GM21619 (cell line): ENCODE measurements around the gene DEFB121.
"Not testable (repeated sequence)": the region's sequence is repeated elsewhere in the genome, so short reads cannot be mapped to it uniquely, and the experiment has no call there.

ENCODE experiments used
- ATAC-seq: cut with Tn5 transposase; IDR thresholded peaks from one replicate; pipeline ENCODE4 v1.9.1; 2021; ENCODE audit not compliant: unreplicated experiment

Gene DEFB121, protein sequence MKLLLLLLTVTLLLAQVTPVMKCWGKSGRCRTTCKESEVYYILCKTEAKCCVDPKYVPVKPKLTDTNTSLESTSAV

DNA sequence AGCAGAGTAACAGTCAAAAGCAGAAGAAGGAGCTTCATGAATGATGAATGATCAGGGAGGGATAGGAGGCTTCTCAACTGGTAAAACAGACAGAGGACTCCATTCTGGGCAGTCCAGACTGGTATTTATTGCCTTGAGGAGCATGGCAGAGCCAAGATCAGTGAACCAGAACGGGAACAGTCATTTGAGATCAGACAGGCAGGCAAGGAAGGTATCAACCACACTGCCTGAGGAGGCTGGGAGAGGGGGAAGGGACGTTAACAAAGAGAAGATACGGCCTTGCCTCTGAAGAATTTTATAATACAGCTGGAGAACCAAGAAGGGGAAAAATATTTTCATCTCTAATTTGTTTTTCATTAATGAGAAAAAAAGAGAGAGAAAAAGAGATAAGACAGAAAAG is at the start of gene DEFB121:
TSS of gene DEFB121 (minus strand) at position 101 of the 400 bp plus-strand sequence. CDS start at position 38, 63 bp downstream.
- no peak for ATAC-seq

GRCh38 chr20:31454361-31454760 is 48.3 kb upstream of the DEFB121 start:
- no peak for ATAC-seq

- no peak for ATAC-seq
These were observed 46.6 kb upstream of the DEFB121 start for GRCh38 chr20:31452575-31452974.

GRCh38 chr20:31449511-31450414 is 43.7 kb upstream of the DEFB121 start:
- no peak for ATAC-seq

DNA sequence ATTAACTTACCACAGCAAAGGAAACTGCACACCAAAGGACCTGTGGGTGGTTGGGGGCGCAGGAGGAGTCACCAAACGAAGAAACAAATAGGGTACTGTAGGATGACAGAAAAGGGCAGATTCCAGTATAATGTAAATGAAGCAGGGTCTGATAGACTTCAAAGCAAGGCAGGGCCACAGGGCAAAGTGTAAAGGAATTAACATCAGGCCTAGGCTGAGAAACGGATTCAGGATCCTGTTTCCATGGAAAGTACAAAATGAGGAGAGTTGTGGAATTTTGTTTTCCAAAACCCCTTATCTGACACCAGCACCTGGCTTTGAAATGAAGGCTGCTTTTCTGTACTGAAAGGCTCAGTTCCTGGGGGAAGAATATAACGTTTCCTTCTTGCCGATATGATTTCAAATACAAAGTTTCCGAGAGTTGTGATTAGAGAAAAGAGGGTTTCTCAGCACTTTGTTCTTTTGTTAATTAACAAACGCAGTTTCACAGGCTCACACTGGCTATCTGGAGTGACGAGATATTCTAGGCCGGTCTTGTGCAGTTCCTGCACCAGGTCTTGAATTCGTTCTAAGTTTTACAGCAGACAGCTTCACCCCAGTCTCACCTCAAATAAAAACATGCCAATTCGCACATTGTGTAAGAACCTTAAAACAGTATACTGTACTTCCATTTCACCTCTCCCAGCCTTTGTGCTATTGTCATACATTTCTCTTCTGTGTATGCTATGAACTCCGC is 40.2 kb upstream of the DEFB121 start:
- ATAC-seq: no peak

DNA sequence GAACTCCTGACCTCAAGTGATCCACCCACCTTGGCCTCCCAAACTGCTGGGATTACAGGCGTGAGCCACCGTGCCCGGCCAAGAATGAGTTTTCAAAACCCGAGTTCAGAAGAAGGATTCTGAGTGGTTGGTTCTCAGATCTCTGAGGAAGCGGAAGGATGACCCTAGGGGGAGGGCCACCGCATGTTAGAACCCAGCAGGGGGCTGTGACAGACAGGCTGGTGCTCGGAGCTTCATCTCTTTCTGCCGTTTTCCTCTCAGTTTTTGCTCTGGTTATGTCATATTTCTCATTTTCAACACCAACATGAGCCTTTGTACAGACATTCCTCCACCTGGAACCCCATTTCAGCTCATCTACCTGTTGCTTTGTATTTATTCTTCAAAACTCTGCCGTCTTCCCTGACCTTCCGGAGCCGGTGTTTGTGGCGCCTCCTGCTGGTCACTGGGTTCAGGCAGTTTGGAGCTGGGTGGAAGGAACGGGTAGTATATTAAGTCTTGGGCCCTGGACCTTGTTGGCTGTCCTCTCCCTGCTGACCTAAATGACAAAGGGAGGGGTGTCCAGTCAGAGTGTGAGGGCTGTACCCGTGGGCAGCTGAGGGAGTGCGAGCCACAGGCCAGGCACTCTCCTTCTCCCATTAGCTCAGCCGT is 34.1 kb upstream of the DEFB121 start, which contains the start of gene DEFB123:
TSS of gene DEFB123 (plus strand) at position 621 of the 648 bp plus-strand sequence. CDS start 67 bp downstream, outside the sequence.
- no peak for ATAC-seq

DNA sequence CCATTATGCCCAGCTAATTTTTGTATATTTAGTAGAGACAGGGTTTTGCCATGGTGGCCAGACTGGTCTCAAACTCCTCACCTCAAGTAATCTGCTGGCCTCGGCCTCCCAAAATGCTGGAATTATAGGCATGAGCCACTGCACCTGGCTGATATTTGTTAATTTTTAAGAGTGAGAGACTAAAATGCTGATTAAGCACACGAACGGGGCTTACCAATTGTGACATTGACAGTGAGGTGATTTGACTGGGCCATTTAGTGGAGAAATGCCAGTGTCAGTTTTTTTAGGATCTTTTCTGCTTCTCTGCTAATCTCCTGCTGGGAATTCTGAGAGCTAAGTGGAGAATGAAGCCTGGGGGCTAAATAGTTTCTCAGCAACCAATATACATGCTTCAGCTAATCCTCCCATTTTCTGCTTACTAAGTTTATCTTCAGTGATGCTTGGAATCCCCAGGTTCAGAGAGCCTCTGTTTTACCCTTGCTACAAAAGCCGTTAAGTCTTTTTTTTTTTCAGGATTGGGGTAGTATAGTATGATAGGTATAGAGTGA is 24.6 kb upstream of the DEFB121 start:
- no peak for ATAC-seq

- not testable (repeated sequence) for ATAC-seq
These were observed 21.6 kb upstream of the DEFB121 start for GRCh38 chr20:31427576-31427975.

DNA sequence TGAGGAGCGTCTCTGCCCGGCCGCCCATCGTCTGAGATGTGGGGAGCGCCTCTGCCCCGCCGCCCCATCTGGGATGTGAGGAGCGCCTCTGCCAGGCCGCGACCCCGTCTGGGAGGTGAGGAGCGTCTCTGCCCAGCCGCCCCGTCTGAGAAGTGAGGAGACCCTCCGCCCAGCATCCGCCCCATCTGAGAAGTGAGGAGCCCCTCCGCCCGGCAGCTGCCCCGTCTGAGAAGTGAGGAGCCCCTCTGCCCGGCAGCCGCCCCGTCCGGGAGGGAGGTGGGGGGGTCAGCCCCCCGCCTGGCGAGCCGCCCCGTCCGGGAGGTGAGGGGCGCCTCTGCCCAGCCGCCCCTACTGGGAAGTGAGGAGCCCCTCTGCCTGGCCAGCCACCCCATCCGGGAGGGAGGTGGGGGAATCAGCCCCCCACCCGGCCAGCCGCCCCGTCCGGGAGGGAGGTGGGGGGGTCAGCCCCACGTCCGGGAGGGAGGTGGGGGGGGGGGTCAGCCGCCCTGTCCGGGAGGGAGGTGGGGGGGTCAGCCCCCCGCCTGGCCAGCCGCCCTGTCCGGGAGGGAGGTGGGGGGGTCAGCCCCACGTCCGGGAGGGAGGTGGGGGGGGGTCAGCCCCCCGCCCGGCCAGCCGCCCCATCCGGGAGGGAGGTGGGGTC is 21.0 kb upstream of the DEFB121 start:
- not testable (repeated sequence) for ATAC-seq

DNA sequence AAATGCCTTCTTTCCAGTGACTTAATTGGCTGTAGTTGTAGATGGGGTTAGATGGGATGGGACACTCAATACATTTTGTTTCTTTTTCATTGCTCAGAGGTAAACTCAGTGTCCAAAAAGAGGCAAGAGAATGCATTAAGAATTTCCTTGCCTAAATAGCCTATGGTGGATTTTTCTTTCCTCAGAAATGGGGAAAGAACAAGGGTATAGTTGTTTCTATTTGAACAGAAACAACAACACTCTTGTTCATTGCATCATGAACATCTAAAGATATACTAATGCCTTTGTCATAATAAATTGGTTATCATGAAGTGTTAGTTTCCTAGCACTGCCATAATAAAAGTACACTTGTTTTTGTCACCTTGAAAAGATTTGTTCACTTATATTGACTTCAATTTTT is 19.8 kb upstream of the DEFB121 start:
- ATAC-seq: no peak

DNA sequence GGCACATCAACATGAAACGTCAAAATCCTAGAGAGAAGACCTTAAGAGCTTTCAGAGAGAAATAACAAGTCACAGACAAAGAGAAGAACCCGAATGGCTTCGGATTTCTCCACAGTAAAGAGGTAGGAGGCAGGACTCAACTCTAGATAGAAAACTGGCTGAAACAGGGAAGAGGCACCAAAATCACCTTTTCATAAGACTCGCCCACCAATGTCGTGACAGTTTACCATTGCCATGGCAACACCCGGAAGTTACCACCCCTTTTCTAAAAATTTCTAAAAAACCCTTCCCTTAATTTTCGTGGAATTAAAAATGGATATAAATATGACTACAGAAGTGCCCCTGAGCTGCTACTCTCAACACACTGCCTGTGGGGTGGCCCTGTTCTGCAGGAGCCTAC is 12.3 kb upstream of the DEFB121 start:
- no peak for ATAC-seq

DNA sequence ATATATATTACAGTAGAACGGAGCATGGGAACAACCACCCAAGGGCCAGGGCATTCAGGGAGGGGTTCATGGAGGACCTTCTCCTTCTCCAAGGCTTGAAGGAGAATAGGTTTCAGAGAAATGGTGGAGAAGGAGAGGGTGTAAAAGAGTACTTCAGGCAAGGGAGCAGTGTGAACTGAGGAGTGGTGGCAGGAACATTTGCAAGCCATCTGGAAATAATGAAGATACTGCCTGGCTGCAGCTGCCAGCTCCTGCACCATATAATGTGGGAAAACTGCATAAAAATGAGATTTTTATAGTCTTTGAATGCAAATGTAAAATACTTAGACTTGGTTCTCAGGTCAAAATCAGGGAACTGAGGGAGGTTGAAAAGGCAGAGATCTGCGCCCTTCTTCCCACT is 9.6 kb upstream of the DEFB121 start:
- ATAC-seq: no peak

DNA sequence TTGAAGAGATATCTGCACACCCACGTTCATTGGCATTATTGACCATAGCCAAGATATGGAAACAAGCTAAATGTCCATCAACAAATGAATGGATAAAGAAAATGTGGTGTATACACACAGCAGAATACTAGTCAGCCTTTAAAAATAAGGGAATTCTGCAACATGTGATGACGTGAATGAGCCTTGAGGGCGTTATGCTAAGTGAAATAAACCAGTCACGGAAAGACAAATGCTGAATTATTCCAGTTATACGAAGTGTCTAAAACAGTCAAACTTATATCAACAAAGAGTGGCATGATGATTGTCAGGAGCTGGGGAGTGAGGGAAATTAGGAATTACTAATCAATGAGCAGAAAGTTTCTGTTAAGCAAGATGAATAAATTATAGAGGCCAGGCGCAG is 8.4 kb upstream of the DEFB121 start:
- ATAC-seq: no peak

DNA sequence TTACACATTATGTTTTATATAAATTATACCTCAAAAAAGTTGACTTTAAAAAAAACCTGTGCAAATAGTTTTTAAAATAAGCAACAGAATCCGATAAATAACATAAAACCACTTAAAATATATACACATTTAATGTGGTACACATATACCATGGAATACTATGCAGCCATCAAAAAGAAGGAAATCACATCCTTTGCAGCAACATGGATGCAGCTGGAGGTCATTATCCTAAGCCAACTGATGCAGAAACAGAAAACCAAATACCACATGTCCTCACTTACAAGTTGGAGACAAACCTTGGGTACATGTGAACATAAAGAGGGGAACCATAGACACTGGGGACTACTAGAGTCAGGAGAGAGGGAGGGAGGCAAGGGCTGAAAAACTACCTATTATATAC is 4.0 kb upstream of the DEFB121 start:
- ATAC-seq: no peak

DNA sequence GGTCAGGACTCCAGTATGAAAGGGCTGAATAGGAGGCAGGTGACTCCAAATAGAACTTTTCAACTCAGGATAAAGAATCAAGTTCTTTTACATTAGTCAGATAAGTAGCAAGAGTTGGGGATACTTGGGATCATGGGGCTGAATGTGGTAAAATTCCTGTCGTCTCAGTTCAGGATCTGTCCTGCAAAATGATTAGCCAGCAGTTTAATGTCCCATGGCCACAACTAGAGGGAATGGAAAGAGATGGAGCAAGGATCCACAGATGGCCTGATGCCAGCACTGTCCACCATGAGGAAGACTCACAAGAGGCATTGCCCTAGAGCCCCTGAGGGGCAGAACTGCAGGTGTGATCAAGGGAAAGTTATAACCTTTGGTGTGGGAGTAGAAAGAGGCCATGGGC is 2.1 kb downstream of the DEFB121 start:
- ATAC-seq: no peak

DNA sequence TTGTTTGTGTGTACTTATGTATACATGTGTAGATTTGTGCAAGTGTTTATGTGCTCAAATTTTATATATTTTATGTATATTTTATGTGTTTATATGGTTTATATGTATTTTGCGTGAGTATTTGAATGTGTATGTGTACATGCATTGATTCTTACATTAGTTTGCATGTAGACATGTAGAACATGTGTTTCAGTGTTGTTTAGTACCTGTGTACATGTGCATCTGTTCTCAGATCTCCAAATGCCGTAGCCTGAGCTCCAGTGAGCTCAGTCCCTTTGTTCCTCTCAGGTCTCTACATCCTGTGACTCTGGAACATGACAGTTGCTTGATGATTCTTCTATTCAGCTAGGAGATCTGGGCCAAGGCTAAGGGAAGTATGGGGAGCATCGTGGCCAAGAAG is 11.1 kb downstream of the DEFB121 start:
- no peak for ATAC-seq

DNA sequence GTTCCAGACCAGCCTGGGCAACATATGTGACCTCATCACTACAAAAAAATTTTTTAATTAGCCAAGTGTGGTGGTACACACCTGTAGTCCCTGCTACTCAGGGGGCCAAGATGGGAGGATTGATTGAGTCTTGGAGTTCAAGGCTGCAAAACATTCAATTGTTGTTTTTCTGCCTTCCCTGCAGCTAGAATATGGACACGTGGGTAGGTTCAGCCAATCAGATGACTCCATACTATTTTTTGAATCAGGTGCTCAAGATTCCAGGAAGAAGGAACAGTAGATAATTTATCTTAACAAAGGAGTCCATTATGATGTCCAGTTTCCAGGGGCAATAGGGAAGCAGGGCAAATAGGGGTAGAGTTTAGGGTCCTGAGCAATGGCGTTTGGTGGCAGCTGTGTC is 13.2 kb downstream of the DEFB121 start:
- ATAC-seq: no peak

DNA sequence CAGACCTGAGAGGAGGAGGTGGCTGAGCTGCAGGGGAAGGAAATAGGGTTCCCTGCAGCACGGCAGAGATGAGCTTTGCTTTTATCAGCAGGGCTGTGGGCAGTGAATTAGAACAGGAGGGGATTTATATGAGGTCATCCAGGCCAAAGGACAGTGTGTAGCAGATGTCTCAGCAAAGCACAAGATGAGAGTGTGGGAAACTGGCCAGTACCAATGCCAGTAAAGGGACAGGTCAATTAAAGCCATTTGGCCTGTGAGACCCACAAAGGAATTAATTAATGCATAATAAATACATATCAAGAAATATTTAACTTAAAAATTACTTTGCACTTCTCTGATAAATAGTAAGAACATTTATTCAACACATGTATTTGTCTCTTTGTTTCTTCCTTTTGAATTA is 15.5 kb downstream of the DEFB121 start, which contains the start of gene DEFB119:
TSS of gene DEFB119 (minus strand) at position 101 of the 400 bp plus-strand sequence. CDS start 107 bp downstream, outside the sequence.
- no peak for ATAC-seq

GRCh38 chr20:31374346-31374745 is 31.7 kb downstream of the DEFB121 start:
- no peak for ATAC-seq

DNA sequence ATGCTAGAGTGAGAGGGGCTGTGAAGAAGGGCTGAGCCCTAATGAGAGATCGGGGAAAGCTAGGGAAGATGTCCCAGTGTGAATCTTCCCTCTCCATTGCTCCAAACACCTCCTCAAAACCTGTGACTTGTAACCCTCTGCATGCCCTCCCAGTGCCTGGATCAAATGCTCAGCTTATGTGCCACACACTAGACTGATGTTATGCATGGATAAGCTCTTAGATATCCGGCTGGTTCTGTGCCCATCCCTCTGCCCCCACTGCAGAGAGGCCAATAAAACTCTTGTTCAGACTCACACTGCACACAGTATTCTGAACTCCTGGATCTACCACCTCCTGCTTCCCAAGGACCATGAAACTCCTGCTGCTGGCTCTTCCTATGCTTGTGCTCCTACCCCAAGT is 37.7 kb downstream of the DEFB121 start, which contains the start of gene DEFB118:
TSS of gene DEFB118 (plus strand) at position 301 of the 400 bp plus-strand sequence. CDS start at position 351, 50 bp downstream.
- ATAC-seq: no peak
